GM19455 (cell line): ENCODE results near the gene PEX7.
"Not testable (repeated sequence)": the region's sequence is repeated elsewhere in the genome, so short reads cannot be mapped to it uniquely, and the experiment has no call there.

Experiments
- ATAC-seq: cut with Tn5 transposase; IDR thresholded peaks from one replicate; pipeline ENCODE4 v1.9.1; 2021; ENCODE audit not compliant: unreplicated experiment

The PEX7 gene

GRCh38 chr6:136947037-136947436 lies 124.6 kb downstream of the PEX7 start:
- no peak for ATAC-seq

DNA sequence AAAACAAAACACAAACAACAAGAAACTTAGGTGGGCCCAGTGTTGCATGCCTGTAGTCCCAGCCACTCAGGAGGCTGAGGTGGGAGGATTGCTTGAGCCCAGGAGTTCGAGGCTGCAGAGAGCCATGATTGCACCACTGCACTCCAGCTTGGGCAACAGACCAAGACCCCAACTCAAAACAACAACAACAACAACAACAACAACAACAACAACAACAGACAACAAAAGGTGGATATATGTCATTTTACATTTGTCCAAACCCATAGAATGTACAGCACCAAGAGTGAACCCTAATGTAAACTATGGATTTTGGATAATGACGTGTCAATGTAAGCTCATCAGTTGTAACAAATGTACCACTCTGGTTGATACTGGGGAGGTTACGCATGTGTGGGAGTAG lies 127.6 kb downstream of the PEX7 start:
- ATAC-seq: not testable (repeated sequence)

DNA sequence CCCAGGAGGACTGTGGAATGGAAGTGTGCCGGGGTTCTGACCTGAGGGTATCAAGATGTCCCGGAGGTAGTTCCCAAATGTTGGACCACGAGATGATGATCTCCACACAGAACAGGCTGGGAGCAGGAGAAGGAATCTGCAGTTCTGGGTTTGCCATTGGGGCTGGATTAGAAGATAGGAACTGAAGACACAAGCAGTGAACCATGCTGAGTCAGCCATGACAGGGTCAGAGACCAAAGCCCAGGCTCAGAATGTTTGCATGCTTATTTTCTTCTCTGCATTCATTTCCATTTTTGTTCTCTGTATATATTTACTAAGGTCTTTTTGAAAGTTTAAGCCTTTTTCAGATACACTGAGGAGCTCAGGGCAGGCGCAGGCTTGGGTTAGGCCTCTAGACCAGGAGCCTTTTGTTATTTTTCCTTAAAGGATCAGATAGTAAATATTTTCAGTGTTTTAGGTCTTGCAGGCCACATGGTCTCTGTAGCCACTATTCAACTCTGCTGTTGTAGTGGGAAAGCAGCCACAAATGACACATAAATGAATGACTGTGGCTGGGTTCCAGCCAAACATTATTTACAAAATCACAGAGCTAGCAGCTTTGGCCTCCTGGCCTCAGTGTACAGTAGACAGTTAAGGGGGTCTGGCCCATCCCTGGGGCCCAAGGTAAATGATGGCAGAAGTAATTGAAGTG lies 128.2 kb downstream of the PEX7 start:
- ATAC-seq: no peak

GRCh38 chr6:136952714-136953260 lies 130.4 kb downstream of the PEX7 start:
- no peak for ATAC-seq

DNA sequence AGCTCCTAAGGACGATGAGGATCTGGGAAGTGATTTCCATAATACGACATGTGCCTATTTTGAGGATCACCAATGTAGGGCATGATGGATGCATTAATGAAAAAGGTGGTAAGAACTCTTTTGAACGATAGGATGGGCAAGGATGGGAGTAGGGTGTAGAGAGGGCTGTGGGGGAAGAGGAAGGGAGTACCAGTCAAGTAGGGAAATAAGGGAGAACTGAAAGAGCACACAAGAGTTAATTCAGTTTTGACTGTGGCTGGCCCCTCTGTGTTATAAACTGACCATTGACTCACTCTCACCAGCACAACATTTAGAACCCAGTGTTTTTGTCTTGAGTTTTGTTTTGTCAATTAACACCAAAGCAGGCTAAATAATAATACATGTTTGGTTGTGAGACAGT lies 132.7 kb downstream of the PEX7 start:
- no peak for ATAC-seq

DNA sequence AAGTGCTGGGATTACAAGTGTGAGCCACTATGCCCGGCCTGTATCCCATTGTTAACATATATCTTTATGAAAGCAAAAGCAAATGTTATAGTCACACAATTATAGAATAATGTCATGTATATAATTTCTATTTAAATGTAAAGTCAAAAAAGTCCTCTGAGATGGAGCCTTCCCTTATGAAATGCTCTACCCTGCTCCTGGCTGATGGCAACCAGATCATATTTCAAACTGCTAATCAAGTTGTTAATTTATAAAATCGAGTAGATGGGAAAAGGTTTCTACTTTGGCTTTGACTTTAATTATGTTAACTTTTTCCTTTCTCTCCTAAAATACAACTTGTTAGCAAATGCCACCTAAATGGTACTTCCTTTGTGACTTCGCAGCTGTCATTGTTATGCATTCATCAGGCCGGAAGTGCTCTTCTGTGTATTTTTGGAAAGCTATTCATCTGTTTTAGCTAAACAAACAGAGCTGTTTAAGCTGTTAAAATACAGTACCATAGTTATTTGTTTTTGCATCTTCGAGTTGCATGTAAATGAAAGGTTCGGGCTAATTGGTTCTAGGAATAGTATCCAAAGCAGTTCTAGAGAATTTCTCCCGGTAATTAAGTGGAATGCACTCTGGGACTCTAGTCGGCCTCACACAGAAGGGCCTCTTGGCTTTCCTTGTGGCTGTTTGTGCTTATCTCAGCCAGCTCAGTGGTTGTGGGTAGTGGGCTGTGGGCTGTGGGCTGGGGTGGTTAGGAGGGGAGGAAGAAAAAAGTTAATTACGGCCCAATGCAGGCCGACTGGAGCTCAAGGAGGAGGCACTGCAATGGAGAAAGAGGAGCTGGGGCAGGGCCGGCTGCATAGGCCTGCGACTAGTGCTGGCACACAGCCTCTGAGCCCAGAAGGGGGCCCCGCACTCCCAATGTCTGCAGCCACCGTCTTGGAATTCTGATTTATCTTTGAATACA lies 134.5 kb downstream of the PEX7 start:
- ATAC-seq: no peak

DNA sequence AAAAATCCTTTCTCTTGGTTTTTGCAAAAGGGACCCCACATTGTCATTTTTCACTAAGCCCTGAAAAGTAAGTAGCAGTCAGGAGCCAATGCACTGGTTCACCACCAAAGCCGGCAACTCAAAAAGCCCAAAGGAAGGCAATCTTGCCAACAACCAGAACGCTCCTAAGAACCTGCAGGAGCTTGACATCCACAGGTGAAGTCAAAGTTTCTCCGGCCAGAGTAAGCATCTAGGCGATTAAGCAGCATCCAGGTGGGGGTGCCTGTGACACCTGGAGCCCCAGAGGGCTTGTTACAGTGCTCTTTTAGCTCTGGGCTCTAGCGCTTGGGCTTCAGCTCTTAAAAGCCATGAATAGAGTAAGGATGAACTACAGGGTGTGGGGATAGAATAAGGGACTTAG lies 135.8 kb downstream of the PEX7 start:
- no peak for ATAC-seq

DNA sequence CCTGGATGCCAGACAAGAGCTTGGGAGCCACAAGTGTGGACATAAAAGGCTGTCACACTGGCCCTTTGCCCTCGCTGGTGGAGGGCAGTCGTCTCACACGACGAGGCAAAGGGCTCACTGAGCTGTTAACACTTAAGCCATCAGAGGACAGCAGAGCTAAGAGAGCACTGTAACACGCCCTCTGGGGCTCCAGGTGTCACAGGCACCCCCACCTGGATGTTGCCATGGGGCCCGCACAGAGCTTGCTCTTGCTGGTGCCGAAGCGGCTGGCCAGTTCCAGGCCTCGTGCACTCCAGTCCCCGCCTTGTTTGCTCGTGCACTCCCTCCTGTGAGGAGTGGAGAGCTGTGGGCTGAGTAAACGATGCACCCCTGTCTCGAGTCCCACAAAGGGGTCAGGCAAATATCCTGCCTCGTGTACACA lies 137.1 kb downstream of the PEX7 start:
- no peak for ATAC-seq

GRCh38 chr6:136959935-136960334 lies 137.5 kb downstream of the PEX7 start:
- not testable (repeated sequence) for ATAC-seq

DNA sequence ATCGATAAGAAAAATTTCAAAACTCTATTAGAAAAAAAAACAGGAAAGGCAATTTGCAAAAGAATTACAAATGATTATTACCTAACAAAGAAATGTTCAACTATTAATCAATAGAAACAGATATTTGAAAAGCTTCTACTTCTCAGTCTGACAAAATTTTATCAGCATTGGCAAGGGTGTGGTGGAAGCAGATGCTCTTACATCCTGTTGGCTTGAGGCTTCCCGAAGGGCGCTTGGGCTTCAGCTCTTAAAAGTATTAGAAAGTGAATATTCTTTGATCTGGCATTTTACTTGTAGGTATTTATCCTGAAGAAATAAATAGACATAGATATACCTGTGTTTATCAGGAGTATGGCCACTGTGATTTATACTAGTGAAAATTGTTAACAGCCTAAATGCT lies 138.4 kb downstream of the PEX7 start:
- ATAC-seq: no peak

- ATAC-seq: no peak
Measured at GRCh38 chr6:136961848-136962247, 139.5 kb downstream of the PEX7 start.

GRCh38 chr6:136962661-136963060 lies 140.3 kb downstream of the PEX7 start:
- ATAC-seq: no peak

DNA sequence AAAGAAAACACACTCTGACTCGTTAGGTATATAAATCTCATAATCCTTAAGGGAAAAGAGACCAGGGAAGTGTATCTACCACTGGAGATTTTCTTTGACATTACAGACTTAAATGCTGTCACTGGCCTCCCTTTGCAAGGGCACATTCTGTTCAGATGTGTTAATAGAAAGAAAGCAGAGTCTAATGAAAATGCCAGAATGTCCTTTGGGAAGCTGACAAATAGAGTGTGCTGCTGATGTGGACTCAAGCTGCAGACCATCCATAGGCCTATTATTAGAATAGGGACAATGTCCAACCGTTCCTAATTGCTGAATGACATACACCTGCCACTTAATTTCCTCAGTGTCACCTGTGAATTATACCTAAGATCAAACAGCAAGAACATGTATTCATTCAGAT lies 140.9 kb downstream of the PEX7 start:
- ATAC-seq: no peak
